ENCODE data around the gene COLEC12.
"Not testable (repeated sequence)": the region's sequence is repeated elsewhere in the genome, so short reads cannot be mapped to it uniquely, and the experiment has no call there.

Gene COLEC12

DNA sequence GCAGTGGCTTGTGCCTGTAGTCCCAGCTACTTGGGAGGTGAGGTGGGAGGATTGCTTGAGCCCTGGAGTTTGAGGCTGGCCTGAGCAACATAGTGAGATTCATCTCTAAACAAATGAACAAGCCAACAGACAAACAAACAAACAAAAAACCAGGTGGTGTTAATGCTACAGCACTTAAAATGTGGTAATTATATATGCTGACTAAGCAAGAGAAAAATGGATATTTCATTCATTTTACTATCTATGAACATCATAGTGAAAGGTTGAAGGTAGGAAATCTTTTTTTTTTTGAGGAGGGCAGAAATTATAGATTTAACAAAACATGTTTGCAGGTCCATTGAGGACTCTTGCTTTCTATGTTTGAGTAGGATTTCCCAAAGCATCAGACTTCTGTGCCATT lies 190.5 kb downstream of the COLEC12 start:
- no peak for FAIRE-seq

DNA sequence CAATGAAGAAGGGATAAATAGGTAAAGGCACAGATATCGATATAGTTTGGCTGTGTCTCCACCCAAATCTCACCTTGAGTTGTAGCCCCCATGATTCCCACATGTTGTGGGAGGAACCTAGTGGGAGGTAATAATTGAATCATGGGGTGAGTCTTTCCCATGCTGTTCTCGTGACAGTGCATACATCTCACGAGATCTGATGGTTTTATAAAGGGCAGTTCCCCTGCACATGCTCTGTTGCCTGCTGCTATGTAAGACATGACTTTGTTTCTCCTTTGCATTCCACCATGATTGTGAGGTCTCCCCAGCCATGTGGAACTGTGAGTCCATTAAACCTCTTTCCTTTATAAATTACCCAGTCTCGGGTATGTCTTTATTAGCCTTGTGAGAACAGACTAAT lies 192.4 kb downstream of the COLEC12 start:
- not testable (repeated sequence) for FAIRE-seq

DNA sequence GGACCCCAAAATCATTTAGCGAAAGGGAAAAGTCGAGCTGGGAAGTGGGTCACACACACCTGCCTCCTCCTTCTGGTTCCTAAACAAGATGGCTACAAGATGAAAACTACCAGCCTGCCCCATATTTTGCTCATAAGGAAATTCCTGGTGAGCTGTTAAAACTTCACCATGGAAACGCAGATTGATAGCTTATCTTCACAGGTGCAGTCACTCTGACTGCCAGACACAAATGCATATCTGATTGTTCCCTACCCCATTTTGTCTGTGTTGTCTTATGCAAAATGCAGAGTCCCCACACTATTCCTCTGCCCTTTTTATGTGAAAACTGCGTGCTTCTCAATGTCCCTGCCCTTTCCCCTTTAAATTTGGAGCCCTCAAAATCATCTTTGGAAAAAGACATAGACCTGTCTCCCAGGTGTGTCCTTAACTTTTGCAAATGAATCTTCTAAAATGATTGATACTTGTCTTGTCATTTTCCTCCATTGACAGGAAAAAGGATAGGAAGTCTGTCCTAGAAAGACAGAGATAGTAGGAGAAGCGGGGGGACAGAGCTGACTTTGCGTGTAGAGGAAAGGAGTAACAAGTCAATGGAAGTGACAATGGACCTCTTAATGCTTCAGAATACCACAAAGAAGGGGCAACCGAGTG lies 193.8 kb downstream of the COLEC12 start:
- FAIRE-seq = no peak

DNA sequence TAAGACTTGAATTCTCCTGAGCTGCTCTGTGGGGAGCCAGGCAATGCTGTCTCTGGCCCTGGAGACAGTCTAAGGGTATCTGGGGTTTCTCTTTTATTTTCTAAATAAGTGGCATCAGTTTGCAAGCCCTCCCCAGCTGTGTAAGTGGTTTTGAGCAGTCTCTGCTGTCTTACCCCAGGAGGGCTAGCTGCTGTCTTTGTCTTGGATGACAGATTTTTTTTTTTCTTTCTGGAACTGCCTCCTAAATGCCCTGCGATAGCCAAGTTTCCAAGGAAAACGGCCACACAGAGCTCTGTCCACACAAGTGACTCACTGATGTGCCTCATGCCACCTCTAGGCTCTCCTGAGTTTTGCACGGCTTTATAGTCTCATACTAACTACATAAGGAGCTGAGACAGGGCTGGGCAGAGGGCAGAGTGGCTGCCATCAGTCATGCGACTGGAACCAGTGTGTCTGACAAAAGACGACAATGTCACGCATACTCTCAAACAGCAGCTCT lies 195.4 kb downstream of the COLEC12 start:
- FAIRE-seq = no peak

DNA sequence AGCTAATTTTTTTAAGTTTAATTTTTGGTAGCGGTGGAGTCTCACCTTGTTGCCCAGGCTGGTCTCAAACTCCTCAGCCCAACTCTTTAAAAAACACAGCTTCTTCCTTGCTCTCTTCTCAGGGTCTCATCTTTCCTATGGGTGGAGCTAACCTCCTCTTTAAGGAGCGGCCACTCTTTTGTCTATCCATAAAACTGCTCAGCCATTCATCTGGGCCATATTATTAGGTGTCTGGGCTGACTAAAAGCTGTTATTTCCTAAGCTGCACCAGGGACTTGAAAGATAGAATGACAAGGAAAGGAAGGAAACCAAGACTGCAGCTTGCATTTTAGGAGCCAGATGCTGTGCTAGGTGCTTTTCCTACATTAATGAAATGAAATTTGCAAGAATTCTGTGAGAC lies 196.9 kb downstream of the COLEC12 start:
- no peak for FAIRE-seq

DNA sequence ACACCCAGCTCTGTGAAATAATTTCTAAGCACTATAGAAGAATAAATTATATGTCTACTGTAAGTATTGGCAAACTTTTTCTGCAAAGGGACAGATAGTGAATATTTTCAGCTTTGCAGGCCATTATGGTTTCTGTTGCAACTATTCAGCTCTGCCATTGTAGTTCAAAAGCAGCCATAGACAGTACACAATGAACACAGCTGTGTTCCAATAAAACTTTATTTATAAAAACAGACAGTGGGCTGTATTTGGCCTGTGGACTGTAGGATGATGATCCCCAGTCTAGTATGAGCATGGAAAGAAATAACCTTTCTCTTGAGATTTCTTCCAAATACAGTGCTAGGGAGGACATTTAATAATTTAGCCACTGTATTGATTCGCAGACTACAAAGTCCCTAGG lies 197.5 kb downstream of the COLEC12 start:
- FAIRE-seq = no peak

DNA sequence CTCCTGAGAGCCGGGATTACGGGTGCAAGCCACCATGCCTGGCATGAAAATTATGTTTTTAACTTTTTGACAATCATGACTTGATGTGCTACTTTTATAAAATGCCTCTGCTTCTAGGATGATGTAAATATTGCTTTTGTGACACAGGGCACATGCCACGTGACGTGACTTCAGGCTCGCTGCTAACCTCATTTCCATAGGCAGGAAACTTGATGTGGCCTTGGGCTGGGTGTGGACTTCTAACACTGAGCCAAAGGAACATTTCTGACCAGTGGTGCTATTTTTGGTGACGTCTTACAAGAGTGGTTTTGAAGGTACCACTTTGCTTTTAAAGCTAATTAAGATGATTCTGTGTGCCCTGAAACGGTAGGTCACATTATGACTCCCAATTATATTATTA lies 198.4 kb downstream of the COLEC12 start:
- FAIRE-seq = no peak

DNA sequence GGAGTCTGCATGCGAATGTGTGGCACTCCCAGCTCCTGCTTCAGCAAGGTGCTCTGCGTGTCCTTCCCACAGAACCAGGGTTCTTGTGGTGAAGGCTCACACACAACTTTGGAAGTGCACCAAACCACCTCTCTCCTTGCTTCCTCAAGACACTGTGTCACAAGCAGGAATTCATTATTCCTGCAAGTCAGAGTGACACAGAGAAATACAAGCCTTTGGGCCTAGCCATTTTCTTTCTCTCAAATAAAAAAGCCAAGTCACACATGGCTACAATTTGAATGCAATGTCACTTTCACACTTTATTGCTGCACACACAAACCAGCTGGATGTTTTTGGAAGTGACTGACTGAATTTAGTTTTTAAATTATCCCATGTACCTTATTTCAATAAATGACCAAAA lies 202.6 kb downstream of the COLEC12 start:
- no peak for FAIRE-seq

DNA sequence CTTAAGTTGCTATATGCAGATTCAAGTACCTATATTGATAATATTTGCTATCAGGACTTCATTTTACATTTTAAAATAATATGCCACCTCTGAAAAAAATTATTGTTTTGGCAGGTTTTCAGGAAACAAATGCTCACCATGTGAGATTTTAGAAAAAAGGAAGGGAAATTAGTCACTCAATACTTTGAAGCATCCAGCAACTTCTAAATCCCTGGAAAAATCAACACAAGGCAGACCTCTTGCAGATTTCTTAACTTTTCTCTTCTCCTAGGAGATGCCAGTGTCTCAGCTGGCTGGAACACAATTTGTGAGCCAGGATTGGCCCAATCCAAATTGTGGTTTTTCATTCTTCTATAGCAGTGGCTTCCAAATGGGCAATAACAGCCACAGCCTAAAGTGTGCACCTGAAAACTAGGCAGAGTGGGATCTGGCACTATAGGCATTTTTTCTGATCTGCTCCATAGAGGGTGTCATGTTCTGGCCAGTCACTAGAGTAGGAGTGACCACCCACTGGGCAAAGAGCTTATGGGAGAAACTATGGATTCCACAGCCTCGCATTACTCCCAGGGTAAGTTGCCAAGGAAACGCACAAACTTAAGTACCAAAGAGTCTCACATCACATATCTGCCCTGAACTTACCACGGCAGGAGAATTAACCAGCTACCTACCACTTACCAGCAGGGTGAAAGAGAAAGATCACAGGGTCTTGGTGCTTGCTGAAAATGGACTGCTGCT lies 204.6 kb downstream of the COLEC12 start:
- no peak for FAIRE-seq

DNA sequence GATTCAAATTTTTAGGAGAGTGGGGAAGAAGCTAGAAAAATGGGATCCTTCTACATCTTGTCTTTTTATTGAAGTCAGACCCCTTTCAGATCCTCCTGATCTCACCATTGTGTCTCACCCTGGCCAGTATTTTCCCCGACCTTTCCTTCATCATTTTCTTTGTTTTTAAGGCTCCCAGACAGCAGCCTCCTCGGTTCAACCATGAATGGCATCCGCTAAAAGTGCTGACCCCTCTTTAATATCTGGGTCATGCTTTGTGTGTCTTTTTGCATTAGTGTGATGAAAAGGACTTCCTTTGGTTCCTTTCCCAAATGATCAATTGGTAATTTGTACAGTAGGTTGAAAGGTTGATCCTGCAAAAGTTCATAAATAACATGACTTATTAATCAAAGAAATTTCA lies 205.9 kb downstream of the COLEC12 start:
- no peak for FAIRE-seq

DNA sequence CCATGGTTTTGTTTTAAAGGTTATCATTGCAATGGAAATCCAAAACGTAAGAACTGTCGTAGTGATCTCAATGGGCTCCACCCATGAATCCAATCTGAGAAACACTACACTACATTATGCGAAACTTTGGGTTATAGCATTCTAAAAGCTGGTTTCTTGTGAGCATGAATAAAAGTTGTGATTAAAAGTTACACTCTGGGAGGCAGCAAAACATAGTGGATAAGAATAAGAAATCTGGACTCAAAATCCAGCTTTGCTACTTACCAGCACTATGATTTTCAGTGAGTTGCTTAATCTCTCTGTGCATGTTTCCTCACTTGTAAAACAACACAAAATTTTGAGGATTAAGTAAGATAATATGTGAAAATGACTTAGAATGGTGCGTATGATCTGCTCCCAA lies 207.0 kb downstream of the COLEC12 start:
- FAIRE-seq = no peak

DNA sequence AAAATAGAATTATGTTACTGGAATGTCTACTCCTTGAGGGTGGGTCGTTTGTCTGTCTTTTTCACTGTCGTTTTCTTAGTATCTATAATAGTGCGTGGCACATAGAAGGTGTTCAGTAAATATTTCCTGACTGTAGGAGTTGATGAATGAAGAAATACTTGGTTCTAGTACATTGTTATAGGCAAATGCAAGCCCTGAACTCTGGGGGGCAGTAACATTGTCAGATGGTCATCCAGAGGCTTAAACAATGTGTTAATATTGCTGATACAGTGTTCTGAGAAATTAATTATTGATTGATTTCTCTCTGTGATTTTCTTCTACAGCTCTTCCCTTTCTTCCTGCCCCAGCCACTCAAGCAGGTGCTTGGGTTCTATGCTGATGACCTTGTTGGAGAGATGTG lies 208.2 kb downstream of the COLEC12 start:
- no peak for FAIRE-seq

DNA sequence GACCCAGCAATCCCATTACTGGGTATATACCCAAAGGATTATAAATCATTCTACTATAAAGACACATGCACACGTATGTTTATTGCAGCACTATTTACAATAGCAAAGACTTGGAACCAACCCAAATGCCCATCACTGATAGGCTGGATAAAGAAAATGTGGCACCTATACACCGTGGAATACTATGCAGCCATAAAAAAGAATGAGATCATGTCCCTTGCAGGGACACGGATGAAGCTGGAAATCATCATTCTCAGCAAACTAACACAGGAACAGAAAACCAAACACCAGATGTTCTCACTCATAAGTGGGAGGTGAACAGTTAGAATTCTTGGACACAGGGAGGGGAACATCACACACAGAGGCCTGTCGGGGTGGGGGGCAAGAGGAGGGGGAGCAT lies 210.5 kb downstream of the COLEC12 start:
- not testable (repeated sequence) for FAIRE-seq

DNA sequence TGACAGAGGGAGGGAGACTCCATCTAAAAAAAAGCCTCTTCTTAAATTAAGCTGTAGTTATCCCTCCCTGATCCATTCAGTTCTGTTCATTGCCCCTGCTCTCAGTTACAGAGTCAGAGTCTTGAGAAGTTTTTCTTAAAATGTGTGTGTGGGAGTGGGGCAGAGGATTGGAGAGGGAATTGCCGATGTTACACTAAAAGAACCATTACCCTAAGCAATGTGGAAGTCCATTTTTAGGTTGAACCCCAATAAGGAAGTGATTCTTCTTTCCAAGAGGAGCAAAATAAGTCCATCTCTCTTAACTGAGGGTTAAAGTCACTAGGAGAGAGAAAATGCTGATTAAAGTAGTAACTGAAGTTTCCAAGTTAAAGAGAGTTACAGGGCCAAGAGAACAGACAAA lies 211.5 kb downstream of the COLEC12 start:
- FAIRE-seq = no peak

DNA sequence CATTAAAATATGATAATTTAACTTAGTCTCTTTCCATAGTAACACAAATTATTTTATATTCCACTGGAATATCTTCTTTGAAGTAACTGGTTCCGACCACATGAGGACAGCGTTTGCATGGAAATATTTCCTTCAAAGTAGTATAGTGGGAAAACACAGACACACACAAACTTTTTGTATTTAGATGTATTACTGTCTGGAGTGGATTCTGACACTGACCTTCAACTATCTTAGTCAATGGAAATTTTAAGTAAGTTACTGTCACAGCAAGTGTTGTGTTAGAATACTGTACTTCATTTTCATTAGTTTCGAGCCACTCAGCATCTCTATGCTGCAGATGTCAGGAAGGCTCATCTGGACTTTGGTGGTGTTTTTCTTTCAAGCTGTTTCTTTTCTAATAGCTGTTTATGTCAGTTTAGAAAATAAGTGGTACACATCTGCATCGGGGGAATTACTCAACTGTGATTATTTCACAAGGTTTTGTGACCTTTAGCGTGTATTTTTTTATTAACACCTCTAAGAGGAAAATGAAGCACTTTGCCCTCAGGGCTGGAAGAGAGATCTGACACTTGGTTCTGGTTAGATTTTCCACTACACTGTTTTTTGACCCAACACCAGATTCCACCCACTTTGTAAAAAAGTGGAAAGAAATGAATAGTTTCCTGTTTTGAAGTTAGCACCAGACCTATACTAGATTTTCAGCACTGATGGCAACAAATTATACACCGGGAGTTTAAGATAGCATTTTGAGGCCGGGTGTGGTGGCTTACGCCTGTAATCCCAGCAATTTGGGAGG lies 213.8 kb downstream of the COLEC12 start:
- FAIRE-seq = no peak

DNA sequence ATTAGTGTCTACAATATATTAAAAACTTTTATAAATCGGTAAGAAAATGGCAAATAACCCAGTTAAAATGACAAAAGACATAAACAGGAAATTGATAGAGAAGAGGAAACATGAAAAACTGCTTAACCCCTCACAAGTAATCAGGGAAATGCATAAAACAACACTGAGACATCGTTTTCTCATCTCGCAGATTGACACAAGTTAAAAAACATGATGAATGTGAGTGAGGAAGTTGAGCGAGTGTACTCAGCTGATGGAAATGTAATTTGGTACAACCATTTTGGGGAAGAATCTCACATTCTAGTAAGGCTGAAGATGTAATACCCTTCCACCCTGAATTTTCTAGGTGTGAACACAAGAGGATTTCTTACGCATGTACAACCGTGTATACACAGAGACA lies 214.7 kb downstream of the COLEC12 start:
- FAIRE-seq = no peak

DNA sequence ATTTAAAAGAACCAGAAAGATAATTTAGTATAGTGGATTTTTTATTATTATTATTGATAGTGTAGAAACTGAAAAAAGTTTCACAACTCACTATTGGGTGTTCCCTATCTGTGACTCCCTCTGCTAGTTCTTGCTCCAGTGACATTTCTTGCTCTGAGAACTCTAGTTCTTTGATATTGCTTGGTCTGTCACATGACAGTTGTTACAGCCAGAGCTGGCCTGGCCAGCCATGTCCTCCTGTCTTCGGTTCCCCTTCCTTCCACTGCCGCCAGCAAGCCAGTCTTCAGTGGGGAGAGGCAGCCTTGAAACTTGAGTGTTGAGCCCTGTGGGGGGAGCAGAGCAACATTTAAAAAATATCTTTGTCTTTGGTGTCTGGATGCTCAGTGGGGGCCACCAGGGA lies 225.0 kb downstream of the COLEC12 start:
- FAIRE-seq = no peak

DNA sequence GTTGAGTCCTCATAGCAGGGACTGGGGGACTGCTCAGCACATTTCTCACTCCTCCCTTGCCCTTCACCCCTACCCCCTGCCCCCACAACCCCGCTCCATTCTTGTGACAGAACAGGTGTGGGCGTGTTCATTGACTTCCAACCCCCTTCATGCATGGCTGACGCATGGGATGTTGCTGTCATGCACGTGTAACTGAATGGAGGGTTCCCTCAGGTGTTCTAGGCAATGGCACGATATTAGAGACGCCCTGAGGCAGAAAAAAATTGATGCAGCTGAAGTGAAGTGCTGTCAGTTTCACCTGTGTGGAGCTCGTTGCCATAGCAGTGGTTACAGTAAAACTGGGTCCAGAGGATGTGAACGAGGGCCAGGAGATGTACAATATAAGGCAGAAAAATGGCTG lies 226.2 kb downstream of the COLEC12 start:
- no peak for FAIRE-seq

DNA sequence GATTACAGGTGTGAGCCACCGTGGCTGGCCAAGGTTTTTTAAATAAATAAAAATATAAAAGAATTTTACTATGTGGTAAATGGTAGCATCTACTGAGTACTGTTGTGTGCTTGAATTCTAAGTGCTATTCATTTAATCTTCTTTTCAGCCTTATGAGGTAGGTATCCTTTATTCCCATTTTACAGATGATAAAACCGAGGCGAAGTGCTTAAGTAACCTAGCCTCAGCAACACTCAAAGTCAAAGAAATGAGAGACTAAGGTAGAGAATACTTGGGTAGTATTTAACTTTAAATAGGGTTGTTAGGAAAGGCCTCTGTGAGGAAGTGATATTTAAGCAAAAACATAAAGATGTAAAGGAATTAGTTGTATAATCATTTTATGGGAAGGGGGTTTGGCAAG lies 227.0 kb downstream of the COLEC12 start:
- no peak for FAIRE-seq

DNA sequence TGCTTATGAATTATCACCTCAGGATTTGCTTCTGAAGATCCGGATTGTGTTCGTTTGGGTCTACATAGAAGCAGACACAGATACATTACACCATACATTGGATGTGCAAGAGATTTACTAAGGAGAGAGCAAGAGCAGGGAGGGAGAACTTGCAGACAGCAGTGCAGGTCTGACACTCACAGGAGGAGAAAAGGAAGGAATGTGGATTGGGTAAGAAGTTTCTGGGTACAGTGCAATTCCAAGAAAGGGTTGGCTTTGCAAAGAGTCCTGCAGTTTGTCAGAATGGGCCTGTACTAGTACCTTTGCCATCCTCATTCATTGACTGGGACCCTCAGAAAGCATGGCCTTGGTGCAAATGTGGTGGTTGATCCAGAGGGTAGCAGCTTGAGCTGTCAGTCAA lies 227.9 kb downstream of the COLEC12 start:
- no peak for FAIRE-seq

DNA sequence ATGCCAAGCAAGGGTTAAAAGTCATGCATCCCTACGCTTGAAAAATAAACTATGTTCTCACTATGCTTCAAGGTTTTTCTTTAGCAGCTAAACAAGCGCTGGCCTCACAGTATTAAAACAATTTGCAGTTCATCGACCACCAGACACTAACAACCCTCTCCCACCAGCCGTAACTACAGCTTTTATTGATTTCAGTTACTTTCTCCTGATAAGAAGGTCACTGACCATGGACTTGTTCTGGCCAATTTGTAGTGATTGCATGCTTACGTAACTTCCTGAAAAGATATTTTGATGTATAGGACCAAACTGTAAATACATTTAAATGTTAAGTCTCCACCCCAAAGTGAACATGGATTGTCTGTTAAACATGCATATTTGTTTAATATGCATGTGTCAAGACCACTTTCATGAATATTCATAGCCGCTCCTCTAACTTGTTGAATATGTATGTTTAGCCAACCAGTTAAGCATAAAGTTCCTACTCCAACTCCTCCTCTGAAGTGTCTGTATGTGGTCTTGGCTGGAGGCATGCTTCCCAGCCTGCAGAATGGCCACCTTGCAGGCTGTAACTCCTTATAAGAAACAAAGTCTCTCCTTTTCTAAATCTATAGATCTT lies 230.9 kb downstream of the COLEC12 start:
- FAIRE-seq = no peak

DNA sequence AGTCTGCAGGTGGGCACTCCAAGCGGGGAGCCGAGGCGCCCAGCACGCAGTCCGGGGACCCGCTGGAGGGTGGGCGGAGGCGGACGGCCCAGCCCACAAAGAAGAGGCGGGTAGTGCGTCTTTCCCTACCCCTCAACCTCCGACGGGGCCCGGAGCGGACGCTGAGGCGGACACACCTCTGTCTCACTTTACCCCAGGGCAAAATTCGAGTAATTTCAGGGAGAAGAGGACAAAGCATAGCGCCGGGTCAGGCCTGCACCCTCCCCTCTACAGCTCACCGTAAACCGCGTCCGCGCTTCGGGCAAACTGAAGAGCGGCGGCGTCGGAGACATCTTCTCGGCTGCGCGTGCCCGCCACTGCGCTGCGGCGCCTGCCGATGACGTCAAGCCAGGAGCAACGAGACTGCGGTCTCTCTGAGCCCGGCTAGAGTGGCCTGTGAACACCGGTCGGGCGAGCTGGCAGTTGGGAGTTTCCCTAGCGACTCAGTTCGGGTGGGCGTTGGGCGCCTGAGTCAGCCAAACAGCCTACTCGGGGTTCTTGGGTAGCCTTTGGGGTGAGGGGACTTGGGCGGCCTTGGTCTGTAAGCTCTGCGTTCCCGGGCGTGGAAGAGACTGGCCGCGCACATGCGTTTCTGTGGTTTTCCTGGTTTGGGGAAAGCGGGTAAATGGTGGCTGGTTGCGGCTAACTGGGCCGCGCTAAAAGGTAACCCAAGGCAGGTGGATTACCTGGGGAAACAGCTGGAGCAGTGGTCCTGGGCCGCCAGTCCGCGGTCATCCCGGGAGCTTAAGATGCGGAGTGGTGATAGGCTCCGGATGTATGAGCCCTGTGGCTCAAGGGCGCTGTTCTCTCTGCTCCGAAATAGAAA lies 232.6 kb downstream of the COLEC12 start, which contains the start of gene THOC1:
THOC1 (minus strand) TSS at position 360 of the 865 bp plus-strand sequence; CDS start at position 332, 28 bp downstream.
- FAIRE-seq = peak; percentile 19

Data from G401.6 (cell line).